ENCODE data around the gene ZSWIM6.

- TF ChIP-seq NFIC (IDR thresholded peaks at IDR 0.05; ENCODE audit: borderline replicate concordance): no peak
- no peak for TF ChIP-seq EZH2phosphoT487 (IDR thresholded peaks at IDR 0.05; ENCODE audit: borderline replicate concordance, low read depth)
- no peak for TF ChIP-seq RCOR1 (IDR thresholded peaks at IDR 0.05; ENCODE audit: low read length)
- no peak for TF ChIP-seq POLR2AphosphoS5 (IDR thresholded peaks at IDR 0.05; ENCODE audit: low read depth, low read length)
- no peak for TF ChIP-seq SMC3 (IDR thresholded peaks at IDR 0.05; ENCODE audit: low read depth, low read length)
- TF ChIP-seq, protein P1, sequence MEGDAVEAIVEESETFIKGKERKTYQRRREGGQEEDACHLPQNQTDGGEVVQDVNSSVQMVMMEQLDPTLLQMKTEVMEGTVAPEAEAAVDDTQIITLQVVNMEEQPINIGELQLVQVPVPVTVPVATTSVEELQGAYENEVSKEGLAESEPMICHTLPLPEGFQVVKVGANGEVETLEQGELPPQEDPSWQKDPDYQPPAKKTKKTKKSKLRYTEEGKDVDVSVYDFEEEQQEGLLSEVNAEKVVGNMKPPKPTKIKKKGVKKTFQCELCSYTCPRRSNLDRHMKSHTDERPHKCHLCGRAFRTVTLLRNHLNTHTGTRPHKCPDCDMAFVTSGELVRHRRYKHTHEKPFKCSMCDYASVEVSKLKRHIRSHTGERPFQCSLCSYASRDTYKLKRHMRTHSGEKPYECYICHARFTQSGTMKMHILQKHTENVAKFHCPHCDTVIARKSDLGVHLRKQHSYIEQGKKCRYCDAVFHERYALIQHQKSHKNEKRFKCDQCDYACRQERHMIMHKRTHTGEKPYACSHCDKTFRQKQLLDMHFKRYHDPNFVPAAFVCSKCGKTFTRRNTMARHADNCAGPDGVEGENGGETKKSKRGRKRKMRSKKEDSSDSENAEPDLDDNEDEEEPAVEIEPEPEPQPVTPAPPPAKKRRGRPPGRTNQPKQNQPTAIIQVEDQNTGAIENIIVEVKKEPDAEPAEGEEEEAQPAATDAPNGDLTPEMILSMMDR (IDR thresholded peaks at IDR 0.05): no peak
- TF ChIP-seq MXI1 (IDR thresholded peaks at IDR 0.05; ENCODE audit: low read depth, low read length): no peak
- TF ChIP-seq USF2 (IDR thresholded peaks at IDR 0.05; ENCODE audit: borderline replicate concordance, low read depth, low read length): no peak
- no peak for TF ChIP-seq TEAD4 (IDR thresholded peaks at IDR 0.05; ENCODE audit: borderline replicate concordance, insufficient read depth)
Measured at GRCh38 chr5:61412361-61412760, 80.3 kb downstream of the ZSWIM6 start.

Measured in SK-N-SH (cell line).